ENCODE data around the gene HOXB4. TPM values are rescaled to one million over a fixed set of nuclear protein-coding genes. Genes with fewer than 3 reads are reported as not detected.

The HOXB4 gene
- total RNA-seq, 1 experiment from 2014 or later = 0.04 TPM

- Mint-ChIP-seq H3K27ac (no peak overlapping the region), H3K36me3 (no peaks in the 10 kb centered on the region), H3K9me3 (no peaks in the 10 kb centered on the region), H3K27me3 (ENCODE audit: low read depth) (peaks cover 100% of the 10 kb centered on the region; the same call in 1 of the 2 replicates), H3K4me3 (no peak overlapping the region), H3K4me1 (peaks cover 35% of the 10 kb centered on the region)
- ChIA-PET CTCF (interaction anchor here (0.8 to 1.9 kb wide), 2 partner anchors 57 to 78 kb away, joined by 3 to 7 read pairs; no protein-coding TSS in a partner anchor), POLR2A (no interaction called here)
- DNase-seq (ENCODE audit: low spot score) = no peak
- TF ChIP-seq FOXP1 (CRISPR knock-in tag; IDR thresholded peaks at IDR 0.05; ENCODE audit: borderline replicate concordance) = no peak
- TF ChIP-seq TCF7 (CRISPR knock-in tag; IDR thresholded peaks at IDR 0.05; ENCODE audit: low read depth) = no peak
- TF ChIP-seq OVOL2 (CRISPR knock-in tag; IDR thresholded peaks at IDR 0.05; ENCODE audit: borderline replicate concordance) = no peak
- no peak for TF ChIP-seq PRRX2 (CRISPR knock-in tag; IDR thresholded peaks at IDR 0.05)
- TF ChIP-seq TEAD1 (CRISPR knock-in tag; IDR thresholded peaks at IDR 0.05) = no peak
- no peak for TF ChIP-seq NFE2L1 (CRISPR knock-in tag; IDR thresholded peaks at IDR 0.05)
- no peak for TF ChIP-seq ZBTB43 (CRISPR knock-in tag; IDR thresholded peaks at IDR 0.05)
- no peak for TF ChIP-seq ZNF671 (CRISPR knock-in tag; IDR thresholded peaks at IDR 0.05)
- no peak for TF ChIP-seq JUN (CRISPR knock-in tag; IDR thresholded peaks at IDR 0.05)
- no peak for TF ChIP-seq HMGA2 (CRISPR knock-in tag; IDR thresholded peaks at IDR 0.05)
- no peak for TF ChIP-seq ZNF263 (CRISPR knock-in tag; IDR thresholded peaks at IDR 0.05; ENCODE audit: low read depth)
- TF ChIP-seq KAT7 (CRISPR knock-in tag; IDR thresholded peaks at IDR 0.05; ENCODE audit: borderline replicate concordance) = no peak
- no peak for TF ChIP-seq ETV6 (CRISPR knock-in tag; IDR thresholded peaks at IDR 0.05)
- TF ChIP-seq, protein P1, sequence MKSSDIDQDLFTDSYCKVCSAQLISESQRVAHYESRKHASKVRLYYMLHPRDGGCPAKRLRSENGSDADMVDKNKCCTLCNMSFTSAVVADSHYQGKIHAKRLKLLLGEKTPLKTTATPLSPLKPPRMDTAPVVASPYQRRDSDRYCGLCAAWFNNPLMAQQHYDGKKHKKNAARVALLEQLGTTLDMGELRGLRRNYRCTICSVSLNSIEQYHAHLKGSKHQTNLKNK (CRISPR knock-in tag; IDR thresholded peaks at IDR 0.05) = no peak
- TF ChIP-seq ATF1 (CRISPR knock-in tag; IDR thresholded peaks at IDR 0.05) = no peak
- TF ChIP-seq ZNF219 (CRISPR knock-in tag; IDR thresholded peaks at IDR 0.05; ENCODE audit: borderline replicate concordance) = no peak
- no peak for TF ChIP-seq USF2 (CRISPR knock-in tag; IDR thresholded peaks at IDR 0.05)
- TF ChIP-seq CBFB (CRISPR knock-in tag; IDR thresholded peaks at IDR 0.05; ENCODE audit: low read depth) = no peak
- no peak for ATAC-seq
Measured at GRCh38 chr17:48558831-48559121, 19.4 kb downstream of the HOXB4 start.

DNA sequence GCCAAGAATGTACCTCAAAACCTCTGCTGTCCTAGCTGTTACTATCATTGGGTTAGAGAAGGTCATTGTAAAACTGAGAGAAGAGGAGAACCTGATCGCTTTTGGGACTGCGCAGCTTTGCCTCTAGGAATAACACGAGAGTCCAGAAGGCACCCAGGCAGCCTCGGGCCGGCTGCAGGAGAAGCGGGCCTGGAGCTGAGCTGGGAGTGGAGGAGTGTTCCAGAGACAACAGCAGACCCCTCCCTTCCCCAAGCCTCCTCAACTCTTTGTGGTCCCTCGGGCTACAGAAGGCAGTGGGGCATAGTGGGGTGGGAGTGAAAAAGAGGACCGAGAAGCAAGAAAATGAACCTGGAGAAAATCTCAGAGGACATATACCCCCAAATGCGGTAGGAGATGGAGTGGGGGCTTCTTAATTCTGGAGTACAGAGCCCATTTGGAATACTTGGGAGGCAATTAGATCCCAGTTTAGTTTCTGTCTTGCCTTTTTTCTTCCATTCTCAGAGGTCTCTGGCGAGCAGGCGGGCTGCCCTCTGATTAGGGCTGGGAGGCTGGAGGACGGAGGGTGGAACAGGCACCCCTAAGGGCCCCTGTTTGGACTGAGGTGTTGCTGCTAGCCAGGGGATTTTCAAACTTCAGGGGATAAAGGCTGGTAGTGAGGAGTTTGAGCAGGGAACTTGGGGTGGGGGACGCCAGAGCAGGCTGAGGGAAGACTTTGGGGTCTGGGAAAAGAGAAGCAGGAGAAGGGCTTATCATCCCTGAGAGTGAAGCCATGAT is 19.9 kb downstream of the HOXB4 start:
- no peak overlapping the region for H3K27ac Mint-ChIP-seq
- peaks cover 32% of the 10 kb centered on the region for H3K4me1 Mint-ChIP-seq
- no peaks in the 10 kb centered on the region for H3K36me3 Mint-ChIP-seq
- no peak for ATAC-seq
- no peak for DNase-seq (ENCODE audit: low spot score)
- H3K9me3 Mint-ChIP-seq = no peaks in the 10 kb centered on the region
- ChIA-PET CTCF (no interaction called here), POLR2A (interaction anchor here (0.9 kb wide), 1 partner anchor 57 kb away, joined by 3 read pairs; no protein-coding TSS in a partner anchor)
- H3K4me3 Mint-ChIP-seq = no peak overlapping the region
- H3K27me3 Mint-ChIP-seq (ENCODE audit: low read depth) = peaks cover 100% of the 10 kb centered on the region; the same call in 1 of the 2 replicates
- TF ChIP-seq FOXJ3 (CRISPR knock-in tag; IDR thresholded peaks at IDR 0.05; ENCODE audit: borderline replicate concordance) (no peak), ZNF317 (CRISPR knock-in tag; IDR thresholded peaks at IDR 0.05; ENCODE audit: borderline replicate concordance, low read depth) (no peak), ZNF425 (CRISPR knock-in tag; conservative IDR thresholded peaks at IDR 0.05) (no peak), ESRRA (CRISPR knock-in tag; IDR thresholded peaks at IDR 0.05; ENCODE audit: borderline replicate concordance) (no peak), ZNF219 (CRISPR knock-in tag; IDR thresholded peaks at IDR 0.05; ENCODE audit: borderline replicate concordance) (no peak), TEAD1 (CRISPR knock-in tag; IDR thresholded peaks at IDR 0.05) (no peak), SMAD4 (CRISPR knock-in tag; IDR thresholded peaks at IDR 0.05) (no peak), ZNF138 (CRISPR knock-in tag; conservative IDR thresholded peaks at IDR 0.05) (no peak), ATF1 (CRISPR knock-in tag; IDR thresholded peaks at IDR 0.05) (no peak), GABPB1 (CRISPR knock-in tag; IDR thresholded peaks at IDR 0.05) (no peak)
- TF ChIP-seq, protein P2, sequence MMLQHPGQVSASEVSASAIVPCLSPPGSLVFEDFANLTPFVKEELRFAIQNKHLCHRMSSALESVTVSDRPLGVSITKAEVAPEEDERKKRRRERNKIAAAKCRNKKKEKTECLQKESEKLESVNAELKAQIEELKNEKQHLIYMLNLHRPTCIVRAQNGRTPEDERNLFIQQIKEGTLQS (CRISPR knock-in tag; conservative IDR thresholded peaks at IDR 0.05) = no peak
- TF ChIP-seq, protein P1 (CRISPR knock-in tag; IDR thresholded peaks at IDR 0.05) = no peak
